DOHH2 (cell line): ENCODE data around the gene SH3PXD2A.

Source experiments
- H3F3A ChIP-seq: fragments of 200-600 bp; sonication (generic), shearing (Covaris generic); 2 replicates; pipeline ENCODE4 v1.6.0; 2016; ENCODE audit warnings: antibody characterized with exemption, mild to moderate bottlenecking; ENCODE audit not compliant: control insufficient read depth, insufficient read depth
- H3K27ac ChIP-seq: fragments of 200-600 bp; sonication (generic); 2 replicates; pipeline ENCODE4 v1.5.1; 2014; ENCODE audit warnings: low read depth, mild to moderate bottlenecking, low read length, moderate library complexity
- H3K27me3 ChIP-seq: fragments of 200-600 bp; sonication (generic); 2 replicates; pipeline ENCODE4 v1.6.1; 2014; ENCODE audit warnings: mild to moderate bottlenecking, low read length, mixed read lengths; ENCODE audit not compliant: control insufficient read depth
- H3K36me3 ChIP-seq: fragments of 200-600 bp; sonication (generic); 2 replicates; pipeline ENCODE4 v1.6.1; 2014; ENCODE audit warnings: mild to moderate bottlenecking, low read length, moderate library complexity, mixed read lengths; ENCODE audit not compliant: control insufficient read depth
- H3K4me1 ChIP-seq: fragments of 200-600 bp; sonication (generic); 2 replicates; pipeline ENCODE4 v1.6.1; 2014; ENCODE audit warnings: mild to moderate bottlenecking, low read length, mixed read lengths; ENCODE audit not compliant: control insufficient read depth
- H3K4me2 ChIP-seq: fragments of 200-600 bp; sonication (generic); 2 replicates; pipeline ENCODE4 v1.6.0; 2014; ENCODE audit warnings: mild to moderate bottlenecking, low read length, moderate library complexity
- H3K4me3 ChIP-seq: fragments of 200-600 bp; sonication (generic); 2 replicates; pipeline ENCODE4 v1.5.1; 2014; ENCODE audit warnings: mild to moderate bottlenecking, low read length, mixed read lengths
- H3K79me2 ChIP-seq: fragments of 200-600 bp; sonication (generic); 2 replicates; pipeline ENCODE4 v1.6.1; 2014; ENCODE audit warnings: mild to moderate bottlenecking, low read length, mixed read lengths; ENCODE audit not compliant: control insufficient read depth
- H3K9me2 ChIP-seq: fragments of 200-600 bp; sonication (generic); replicated peaks from 2 replicates; pipeline ENCODE4 v1.6.1; 2014; ENCODE audit warnings: mild to moderate bottlenecking, low read length, mixed read lengths; ENCODE audit not compliant: control insufficient read depth
- H3K9me3 ChIP-seq: fragments of 200-600 bp; sonication (generic); 2 replicates; pipeline ENCODE4 v1.6.1; 2014; ENCODE audit warnings: antibody characterized with exemption, low read length, mixed read lengths; ENCODE audit not compliant: control insufficient read depth, insufficient read depth
- H4K20me1 ChIP-seq: fragments of 200-600 bp; sonication (generic); 2 replicates; pipeline ENCODE4 v1.6.0; 2014; ENCODE audit warnings: low read depth, mild to moderate bottlenecking, antibody characterized with exemption, low read length, moderate library complexity; ENCODE audit not compliant: control insufficient read depth, insufficient read depth
- EZH2phosphoT487 ChIP-seq: fragments of 200-600 bp; sonication (generic); IDR thresholded peaks from 2 replicates; pipeline ENCODE4 v1.6.1; 2017; ENCODE audit warnings: borderline replicate concordance, mild to moderate bottlenecking, antibody characterized with exemption, low read length, moderate library complexity, mixed read lengths
- TF ChIP-seq, protein P1 (sequence below): fragments of 200-600 bp; sonication (generic); IDR thresholded peaks from one replicate; pipeline ENCODE4 v1.5.1; 2014; ENCODE audit warnings: antibody characterized with exemption, mild to moderate bottlenecking, low read depth, low read length; ENCODE audit not compliant: poor library complexity, severe bottlenecking

SH3PXD2A gene

GRCh38 chr10:103620352-103620740 is 235.0 kb downstream of the SH3PXD2A start:
- H4K20me1 ChIP-seq = no peaks in the 10 kb centered on the region
- H3K27me3 ChIP-seq = no peaks in the 10 kb centered on the region
- no peak overlapping the region for H3K4me3 ChIP-seq
- H3F3A ChIP-seq = no peaks in the 10 kb centered on the region
- no peaks in the 10 kb centered on the region for H3K79me2 ChIP-seq
- no peak overlapping the region for H3K27ac ChIP-seq
- TF ChIP-seq EZH2phosphoT487 = no peak
- TF ChIP-seq, protein P1, sequence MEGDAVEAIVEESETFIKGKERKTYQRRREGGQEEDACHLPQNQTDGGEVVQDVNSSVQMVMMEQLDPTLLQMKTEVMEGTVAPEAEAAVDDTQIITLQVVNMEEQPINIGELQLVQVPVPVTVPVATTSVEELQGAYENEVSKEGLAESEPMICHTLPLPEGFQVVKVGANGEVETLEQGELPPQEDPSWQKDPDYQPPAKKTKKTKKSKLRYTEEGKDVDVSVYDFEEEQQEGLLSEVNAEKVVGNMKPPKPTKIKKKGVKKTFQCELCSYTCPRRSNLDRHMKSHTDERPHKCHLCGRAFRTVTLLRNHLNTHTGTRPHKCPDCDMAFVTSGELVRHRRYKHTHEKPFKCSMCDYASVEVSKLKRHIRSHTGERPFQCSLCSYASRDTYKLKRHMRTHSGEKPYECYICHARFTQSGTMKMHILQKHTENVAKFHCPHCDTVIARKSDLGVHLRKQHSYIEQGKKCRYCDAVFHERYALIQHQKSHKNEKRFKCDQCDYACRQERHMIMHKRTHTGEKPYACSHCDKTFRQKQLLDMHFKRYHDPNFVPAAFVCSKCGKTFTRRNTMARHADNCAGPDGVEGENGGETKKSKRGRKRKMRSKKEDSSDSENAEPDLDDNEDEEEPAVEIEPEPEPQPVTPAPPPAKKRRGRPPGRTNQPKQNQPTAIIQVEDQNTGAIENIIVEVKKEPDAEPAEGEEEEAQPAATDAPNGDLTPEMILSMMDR = no peak
- no peak overlapping the region for H3K4me2 ChIP-seq
- H3K9me3 ChIP-seq = no peaks in the 10 kb centered on the region
- no peaks in the 10 kb centered on the region for H3K4me1 ChIP-seq
- H3K36me3 ChIP-seq = no peaks in the 10 kb centered on the region
- no peaks in the 10 kb centered on the region for H3K9me2 ChIP-seq

- TF ChIP-seq EZH2phosphoT487 = no peak
- TF ChIP-seq, protein P1 = no peak
- Histone ChIP-seq H3K36me3 (no peaks in the 10 kb centered on the region), H3K4me3 (no peak overlapping the region), H3K9me2 (no peaks in the 10 kb centered on the region), H3F3A (no peaks in the 10 kb centered on the region), H3K9me3 (no peaks in the 10 kb centered on the region), H3K4me1 (no peaks in the 10 kb centered on the region), H3K27ac (no peak overlapping the region), H3K4me2 (no peak overlapping the region), H3K79me2 (no peaks in the 10 kb centered on the region), H4K20me1 (no peaks in the 10 kb centered on the region), H3K27me3 (no peaks in the 10 kb centered on the region)
These were observed 235.7 kb downstream of the SH3PXD2A start for GRCh38 chr10:103619424-103620351.

- Histone ChIP-seq H3K27ac (no peak overlapping the region), H3K27me3 (no peaks in the 10 kb centered on the region), H3K4me3 (no peak overlapping the region), H4K20me1 (no peaks in the 10 kb centered on the region), H3K36me3 (no peaks in the 10 kb centered on the region), H3K9me3 (no peaks in the 10 kb centered on the region), H3K9me2 (no peaks in the 10 kb centered on the region), H3F3A (no peaks in the 10 kb centered on the region), H3K79me2 (no peaks in the 10 kb centered on the region), H3K4me2 (no peak overlapping the region), H3K4me1 (no peaks in the 10 kb centered on the region)
- TF ChIP-seq, protein P1 = no peak
- no peak for TF ChIP-seq EZH2phosphoT487
These were observed 236.6 kb downstream of the SH3PXD2A start for GRCh38 chr10:103618575-103619423.
